Ureter (tissue), 1 donor: ENCODE results near the gene RASSF3. TPM values are rescaled to one million over a fixed set of nuclear protein-coding genes. Genes with fewer than 3 reads are reported as not detected.
"Not testable (repeated sequence)": the region's sequence is repeated elsewhere in the genome, so short reads cannot be mapped to it uniquely, and the experiment has no call there.

ENCODE experiments used
- DNase-seq: peaks from one replicate; pipeline ENCODE4 v3.0.0-alpha.2; 2020; ENCODE audit warnings: low spot score
- total RNA-seq: library from RNA; stranded (reverse); gene quantifications from one replicate; pipeline ENCODE4 v1.2.4, GENCODE V29; 2023
- donor health status: DM: yes; HTN: yes; CAD: no.

Gene RASSF3
- total RNA-seq, 1 donor from 2014 or later, result 42.6 TPM

DNA sequence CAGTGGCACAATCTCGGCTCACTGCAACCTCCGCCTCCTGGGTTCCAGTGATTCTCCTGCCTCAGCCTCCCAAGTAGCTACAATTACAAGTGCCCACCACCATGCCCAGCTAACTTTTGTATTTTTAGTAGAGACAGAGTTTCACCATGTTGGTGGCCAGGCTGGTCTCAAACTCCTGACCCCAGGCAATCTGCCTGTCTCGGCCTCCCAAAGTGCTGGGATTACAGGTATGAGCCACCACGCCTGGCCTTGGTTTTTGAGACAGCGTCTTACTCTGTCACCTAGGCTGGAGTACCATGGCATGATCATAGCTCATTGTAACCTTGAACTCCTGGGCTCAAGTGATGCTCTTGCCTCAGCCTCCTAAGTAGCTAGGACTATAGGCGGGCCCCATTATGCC lies 79.9 kb downstream of the RASSF3 start:
- not testable (repeated sequence) for DNase-seq

DNA sequence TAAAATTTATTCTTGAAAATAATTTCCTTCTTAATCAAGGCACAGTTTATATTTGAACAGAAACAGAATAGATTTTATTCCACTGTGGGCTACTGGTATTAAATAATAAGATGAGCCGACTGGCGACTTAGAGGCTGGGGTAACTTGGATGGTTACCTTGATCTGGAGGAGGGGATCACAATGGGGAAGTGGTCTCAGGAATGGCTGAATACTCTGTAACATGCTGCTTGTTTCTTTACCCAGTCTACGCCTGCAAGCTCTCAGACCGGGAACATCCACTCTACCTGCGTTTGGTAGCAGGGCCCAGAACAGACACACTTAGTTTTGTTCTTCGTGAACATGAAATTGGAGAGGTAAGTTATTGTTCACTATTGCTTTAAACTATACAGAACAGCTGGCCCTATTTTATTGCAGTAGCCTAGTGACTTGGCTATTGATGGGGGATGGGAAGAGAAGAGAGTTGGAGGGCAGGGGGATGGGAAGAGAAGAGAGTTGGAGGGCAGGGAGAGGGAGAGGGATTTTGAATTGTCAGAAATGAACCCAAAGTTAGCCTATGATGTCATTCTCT lies 81.0 kb downstream of the RASSF3 start:
- no peak for DNase-seq

GRCh38 chr12:64691795-64692583 lies 81.7 kb downstream of the RASSF3 start:
- DNase-seq, result no peak

- no peak for DNase-seq
Observed at GRCh38 chr12:64694130-64695040, 84.1 kb downstream of the RASSF3 start.

GRCh38 chr12:64695550-64695949 lies 85.3 kb downstream of the RASSF3 start:
- DNase-seq, result no peak

DNA sequence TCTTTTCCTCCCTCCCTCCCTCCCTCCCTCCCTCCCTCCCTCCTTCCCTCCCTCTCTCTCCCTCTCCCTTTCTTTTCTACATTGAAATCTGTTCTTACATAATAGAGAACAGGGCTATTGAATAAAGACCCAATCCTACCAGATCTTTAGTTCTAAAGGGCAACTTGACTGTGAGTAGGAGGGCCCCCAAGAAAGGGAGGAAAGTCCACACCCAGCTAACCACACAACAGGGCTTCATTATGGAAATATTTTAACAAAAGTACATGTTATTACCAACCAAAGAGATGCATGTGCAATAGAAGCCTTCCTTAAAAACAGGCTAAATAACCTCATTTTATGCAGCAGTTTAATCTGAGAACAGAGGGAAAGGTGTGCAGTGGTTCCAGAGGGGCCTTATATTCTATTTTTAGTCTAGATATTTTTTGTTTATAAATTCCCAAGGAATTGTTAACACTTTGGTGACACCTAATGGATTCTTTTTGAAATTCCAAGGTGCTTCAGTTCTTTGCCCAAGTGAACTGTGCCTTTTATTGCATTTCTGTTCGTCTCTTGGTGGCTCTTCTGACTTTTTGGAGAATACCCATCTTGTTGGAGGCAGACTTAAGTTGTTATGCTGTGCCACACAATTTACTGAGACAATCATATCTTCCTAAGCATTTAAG lies 85.9 kb downstream of the RASSF3 start:
- DNase-seq, result no peak

DNA sequence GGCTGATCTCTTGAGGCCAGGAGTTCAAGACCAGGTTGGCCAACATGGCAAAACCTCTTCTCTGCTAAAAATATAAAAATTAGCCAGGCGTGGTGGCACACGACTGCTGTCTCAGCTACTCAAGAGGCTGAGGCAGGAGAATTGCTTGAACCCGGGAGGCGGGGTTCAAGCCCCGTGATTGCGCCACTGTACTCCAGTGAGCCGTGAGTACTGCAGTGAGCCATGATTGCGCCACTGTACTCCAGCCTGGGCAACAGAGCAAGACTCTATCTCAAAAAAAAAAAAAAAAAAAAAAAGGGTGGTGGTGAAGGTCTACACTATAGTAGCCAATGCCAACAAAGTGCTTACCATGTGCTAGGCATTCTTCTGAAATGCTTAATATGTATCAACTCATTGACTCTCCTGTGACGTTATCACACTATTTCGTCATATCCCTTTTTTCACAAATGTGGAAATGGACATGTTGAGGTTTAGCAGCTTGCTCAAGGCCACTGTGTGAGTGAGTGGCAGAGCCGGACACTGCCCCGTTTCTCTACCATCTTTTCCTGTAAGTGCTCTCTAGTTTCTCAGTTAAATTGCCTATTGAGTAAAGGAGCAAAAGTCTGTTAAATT lies 89.3 kb downstream of the RASSF3 start:
- DNase-seq, result no peak

DNA sequence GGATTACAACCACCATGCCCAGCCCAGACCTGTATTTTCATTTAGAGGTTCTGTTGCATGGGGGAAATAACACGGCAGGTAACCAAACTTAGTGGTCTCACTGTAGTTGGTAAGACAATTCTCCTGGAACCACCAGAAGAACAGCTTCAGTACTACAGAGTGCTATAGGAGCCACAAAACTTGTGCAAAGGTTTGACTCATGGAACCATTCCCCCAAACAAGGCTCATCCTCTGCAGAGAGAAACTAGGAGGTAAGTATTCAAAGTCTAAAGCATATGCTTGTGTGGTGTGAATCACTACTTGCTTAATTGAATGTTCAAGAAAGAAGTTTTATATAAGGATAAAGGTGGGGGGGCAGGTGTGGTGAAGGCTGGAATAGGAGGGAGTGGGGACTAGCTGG lies 90.2 kb downstream of the RASSF3 start:
- DNase-seq, result no peak

GRCh38 chr12:64701283-64701682 lies 91.0 kb downstream of the RASSF3 start:
- no peak for DNase-seq

DNA sequence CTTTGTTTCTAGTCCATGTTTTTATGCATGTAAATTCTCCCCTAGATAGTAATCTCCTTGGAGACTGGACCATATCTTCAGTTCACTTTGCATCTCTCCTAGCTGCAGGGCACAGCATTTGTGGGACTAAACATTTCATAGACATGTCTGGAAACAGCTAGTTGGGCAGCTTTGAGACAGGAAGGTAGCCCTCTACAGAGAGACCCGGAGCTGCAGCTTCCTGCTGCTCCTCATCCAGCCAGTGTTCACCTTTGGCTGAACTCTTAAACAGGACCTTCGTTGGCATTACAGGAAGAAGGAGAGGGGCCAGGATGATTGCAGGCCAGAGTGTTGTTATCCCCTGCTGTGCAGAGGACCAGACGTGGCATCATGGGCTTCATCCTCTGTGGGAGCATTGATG lies 96.0 kb downstream of the RASSF3 start:
- no peak for DNase-seq

DNA sequence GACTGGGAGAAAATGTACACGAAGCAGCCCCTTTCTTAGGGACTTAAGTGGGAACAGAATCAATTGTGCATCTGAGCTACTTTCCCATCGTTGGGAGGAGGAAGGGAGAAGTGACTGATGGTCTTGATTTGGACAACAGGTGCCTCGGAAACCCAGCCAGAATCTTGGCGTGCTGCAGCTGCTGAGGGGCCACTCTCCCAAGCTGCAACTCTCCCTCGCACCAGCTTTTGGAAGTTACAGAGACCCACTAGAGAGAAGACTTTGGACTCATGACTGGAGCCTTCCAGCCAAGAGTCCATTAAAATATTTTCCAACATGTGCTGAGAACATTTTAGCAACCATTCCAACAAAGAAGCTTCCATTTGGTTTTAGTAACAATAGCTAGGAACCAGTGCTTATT lies 96.6 kb downstream of the RASSF3 start:
- DNase-seq, result no peak

DNA sequence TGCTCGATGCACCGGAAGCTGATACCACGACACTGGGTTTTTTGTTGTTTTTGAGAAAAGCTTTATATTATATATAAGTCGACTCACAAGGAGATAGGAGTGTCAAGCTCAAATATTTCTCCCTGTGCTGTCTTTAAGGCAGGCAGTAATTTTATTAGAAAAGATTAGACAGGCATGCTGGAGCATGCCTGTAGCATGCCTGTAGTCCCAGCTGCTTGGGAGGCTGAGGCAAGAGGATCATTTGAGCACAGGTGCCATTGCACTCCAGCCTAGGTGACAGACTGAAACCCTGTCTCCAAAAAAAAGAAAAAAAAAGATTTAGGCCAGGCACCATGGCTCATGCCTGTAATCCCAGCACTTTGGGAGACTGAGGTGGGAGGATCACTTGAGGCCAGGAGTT lies 97.1 kb downstream of the RASSF3 start:
- no peak for DNase-seq

GRCh38 chr12:64707926-64708325 lies 97.6 kb downstream of the RASSF3 start:
- DNase-seq, result no peak

DNA sequence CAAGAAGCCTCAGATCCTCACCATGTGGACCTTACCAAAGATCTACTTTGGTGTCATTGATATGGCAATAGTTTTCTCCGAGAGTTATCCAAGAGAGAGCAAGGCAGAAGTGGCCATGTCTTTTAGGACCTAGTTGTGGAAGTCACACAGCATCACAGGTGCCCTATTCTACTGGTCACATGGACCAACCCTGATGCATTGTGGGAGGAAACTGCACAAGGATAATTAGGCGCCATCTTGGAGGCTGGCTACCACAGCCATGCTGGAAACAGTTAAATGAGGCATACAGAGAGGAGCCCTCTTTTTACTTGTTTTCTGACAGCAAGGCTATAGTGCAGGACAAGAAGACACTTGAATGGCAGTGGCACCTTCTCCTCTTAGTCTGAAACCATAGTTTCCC lies 99.1 kb downstream of the RASSF3 start:
- no peak for DNase-seq

DNA sequence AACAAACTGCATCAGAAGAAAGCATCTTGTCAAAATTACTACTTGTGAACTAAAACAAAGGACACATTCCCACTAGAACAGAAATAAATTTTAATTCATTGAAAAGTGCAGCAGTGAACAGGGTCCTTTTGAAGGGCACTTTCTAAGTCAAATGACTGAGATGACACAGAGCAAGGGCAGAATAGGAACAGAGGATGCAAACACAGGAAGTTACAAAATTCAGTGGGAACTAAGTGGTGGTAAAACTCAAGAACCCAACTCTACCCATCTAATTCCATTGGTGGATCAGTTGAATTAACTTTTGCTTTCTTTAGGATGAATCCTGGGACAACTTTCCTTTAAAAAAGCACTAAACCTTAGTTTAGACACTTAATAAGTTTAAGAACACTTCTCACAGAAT lies 103.1 kb downstream of the RASSF3 start:
- no peak for DNase-seq

GRCh38 chr12:64714551-64714968 lies 104.3 kb downstream of the RASSF3 start:
- no peak for DNase-seq

- DNase-seq, result no peak
Observed at GRCh38 chr12:64716371-64716770, 106.1 kb downstream of the RASSF3 start.

DNA sequence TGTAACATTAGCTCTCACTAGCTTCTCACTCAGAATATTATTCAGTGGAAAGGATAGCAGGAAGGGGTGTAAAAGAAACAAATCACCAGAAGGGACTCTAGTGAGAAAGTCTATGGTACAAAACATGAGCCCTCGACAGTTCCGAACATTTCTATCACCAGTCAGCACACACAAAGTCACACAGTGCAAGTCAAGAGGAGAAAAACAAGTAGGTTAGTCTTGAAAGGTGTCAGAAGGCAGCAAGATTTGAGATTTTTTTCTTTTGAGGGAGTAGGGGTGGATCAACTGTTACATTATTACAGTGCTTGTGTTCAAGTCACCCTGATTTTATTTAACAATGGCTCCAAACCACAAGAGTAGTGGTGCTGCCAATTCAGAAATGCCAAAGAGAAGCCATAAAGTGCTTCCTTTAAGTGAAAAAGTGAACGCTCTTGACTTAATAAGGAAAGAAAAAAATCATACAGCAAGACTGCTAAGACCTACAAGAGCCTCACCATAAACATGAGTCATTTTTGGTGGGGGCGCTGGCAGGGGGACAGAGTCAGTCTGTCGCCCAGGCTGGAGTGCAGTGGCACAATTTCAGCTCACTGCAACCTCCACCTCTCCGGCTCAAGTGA lies 106.7 kb downstream of the RASSF3 start:
- DNase-seq, result no peak

DNA sequence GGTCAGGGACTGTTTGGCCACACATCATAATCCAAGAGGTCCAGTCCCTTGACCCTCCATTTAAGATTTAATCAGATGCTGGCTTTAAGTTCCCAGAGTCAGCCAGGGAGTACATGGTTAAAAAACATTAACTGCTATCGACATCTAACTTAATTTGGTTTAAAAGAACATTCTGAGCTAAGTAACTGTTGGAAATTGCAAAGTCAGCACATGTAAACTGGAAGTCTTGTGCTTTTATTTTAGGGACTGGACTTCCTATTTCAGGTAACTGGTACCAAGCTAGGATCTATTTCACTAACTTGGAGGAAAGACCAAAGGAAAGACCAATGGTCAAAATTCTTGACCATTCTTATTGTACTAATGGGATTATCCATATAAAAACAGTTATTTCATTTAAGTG lies 108.4 kb downstream of the RASSF3 start:
- no peak for DNase-seq

GRCh38 chr12:64720884-64721283 lies 110.6 kb downstream of the RASSF3 start:
- no peak for DNase-seq

GRCh38 chr12:64722835-64723234 lies 112.5 kb downstream of the RASSF3 start:
- no peak for DNase-seq
